Stimulated activated CD8-positive, alpha-beta memory T cell treated with anti-CD3 and anti-CD28 coated beads, Interleukin-2, amount 100 ng/mL, for 1 hour (primary cell): Measurements from ENCODE around the gene PEX12.
"Not testable (repeated sequence)": the region's sequence is repeated elsewhere in the genome, so short reads cannot be mapped to it uniquely, and the experiment has no call there.

ENCODE experiments used
- DNase-seq, 2 donors: peaks; one replicate each; pipeline ENCODE4 v3.0.0-alpha.2; 2020; ENCODE audit warnings: low read depth in 2 of 2

PEX12 gene

DNA sequence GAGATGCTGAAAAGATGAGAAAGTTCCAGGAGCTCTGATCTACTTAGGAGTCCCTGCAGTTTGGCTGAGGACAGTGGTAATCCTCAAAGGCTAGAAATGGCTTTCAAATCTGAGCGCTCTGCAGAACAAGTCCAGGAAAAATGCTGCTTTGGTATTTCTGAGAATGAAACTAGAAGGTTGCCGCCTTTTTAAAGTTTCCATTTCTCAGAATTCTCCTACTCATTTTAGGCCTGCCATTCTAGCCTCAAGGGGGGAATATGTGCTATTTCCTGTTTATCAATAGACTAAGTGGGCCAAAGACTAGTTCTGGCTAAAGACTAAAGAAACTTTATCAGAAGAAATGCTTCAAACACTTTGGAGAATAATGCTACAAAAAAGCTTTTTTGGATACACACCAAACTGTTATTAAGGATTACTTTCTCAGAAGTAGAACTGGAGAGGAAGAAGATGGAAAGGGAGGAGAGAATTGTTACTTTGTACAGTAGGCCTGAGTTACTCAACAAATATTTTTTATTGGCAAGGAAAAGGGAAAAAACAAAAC is 40.7 kb downstream of the PEX12 start, which contains the start of gene SLFN12L:
Gene SLFN12L, minus strand, starts transcription at position 78 of the 541 bp plus-strand sequence. CDS start 15,314 bp downstream, outside the sequence.
- DNase-seq: no peak

DNA sequence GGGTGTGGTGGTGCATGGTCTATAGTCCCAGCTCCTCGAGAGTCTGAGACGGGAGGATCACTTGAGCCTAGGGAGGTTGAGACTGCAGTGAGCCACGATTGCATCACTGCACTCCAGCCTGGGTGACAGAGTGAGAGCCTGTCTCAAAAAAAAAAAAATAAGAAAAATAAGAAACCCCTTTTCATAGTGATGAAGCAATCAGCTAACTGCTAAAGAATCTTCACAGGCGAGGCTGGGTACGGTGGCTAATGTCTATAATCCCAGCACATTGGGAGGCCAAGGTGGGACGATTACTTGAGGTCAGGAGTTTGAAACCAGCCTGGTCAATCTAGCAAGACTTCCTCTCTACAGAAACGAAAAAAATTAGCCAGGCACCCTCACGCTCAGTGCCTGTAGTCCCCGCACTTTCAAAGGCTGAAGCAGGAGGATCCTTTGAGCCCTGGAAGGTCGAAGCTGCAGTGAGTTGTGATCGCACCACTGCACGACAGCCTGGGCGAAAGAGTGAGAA is 41.7 kb downstream of the PEX12 start:
- DNase-seq: no peak

DNA sequence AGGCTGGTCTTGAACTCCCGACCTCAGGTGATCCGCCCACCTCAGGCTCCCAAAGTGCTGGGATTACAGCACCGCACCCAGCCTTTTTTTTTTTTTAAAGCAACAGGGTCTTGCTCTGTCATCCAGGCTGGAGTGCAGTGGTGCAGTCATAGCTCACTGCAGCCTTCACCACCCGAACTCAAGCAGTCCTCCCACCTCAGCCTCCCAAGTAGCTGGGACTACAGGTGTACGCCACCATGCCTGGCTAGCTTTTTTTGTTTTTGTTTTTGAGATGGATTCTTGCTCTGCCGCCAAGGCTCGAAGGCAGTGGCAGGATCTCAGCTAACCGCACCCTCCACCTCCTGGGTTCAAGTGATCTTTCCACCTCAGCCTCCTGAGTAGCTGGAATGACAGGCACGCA is 43.0 kb downstream of the PEX12 start:
- not testable (repeated sequence) for DNase-seq

DNA sequence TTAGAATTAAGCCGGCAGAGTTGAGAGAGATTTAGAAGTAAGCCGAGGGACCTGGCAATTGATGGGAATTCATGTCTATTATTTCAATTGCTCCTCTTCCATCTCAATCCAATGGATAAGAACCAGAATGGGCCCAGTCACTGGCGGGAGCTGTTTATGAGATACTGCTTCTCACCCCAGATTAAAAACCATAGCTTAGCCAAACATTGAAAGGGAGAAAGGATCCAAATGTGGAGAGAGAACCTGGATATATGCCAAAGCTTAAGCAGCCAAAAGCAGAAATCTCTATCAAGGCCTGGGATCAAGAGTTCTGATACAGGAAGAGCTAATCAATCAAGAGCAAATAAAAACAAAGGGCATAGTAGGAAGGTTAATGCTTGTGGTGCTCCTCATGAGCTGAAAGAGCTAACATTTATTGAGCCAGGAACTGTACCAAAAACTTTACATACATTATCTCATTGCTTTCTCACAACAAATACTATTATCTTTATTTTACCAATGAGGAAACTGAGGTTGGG is 43.7 kb downstream of the PEX12 start:
- DNase-seq: no peak

DNA sequence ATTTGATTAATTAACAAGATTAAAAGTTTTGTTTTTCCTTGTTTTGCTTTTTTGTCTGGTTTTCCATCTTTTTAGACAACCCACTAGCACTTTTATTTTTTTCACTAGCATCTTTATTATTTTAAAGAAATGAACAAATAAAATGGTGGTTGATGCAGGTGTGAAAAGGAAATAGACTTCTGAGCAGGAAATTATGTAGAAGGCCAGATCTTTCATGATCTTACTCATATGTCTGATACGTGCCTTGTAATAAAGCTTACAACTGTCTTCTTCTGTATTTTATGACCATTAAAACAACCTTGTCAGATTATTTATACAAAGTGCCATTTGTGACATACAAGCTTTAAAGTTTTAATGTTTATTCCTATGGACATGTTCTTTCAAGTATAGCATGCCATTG is 47.2 kb downstream of the PEX12 start:
- no peak for DNase-seq

DNA sequence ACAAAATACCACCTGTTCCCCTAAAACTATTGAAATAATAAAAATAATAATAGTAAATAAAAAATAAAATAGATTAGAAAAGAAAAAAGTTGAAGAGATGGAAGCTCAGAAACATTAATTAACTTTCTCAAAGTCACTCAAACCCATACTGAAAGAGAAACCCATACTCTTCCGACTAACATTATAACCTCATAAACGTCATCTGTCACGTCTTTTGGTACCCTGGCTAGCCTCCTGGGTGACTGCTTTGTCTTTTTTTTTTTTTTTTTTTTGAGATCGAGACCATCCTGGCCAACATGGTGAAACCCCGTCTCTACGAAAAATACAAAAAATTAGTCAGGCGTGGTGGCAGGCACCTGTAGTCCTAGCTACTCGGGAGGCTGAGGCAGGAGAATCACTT is 48.5 kb downstream of the PEX12 start:
- no peak for DNase-seq

DNA sequence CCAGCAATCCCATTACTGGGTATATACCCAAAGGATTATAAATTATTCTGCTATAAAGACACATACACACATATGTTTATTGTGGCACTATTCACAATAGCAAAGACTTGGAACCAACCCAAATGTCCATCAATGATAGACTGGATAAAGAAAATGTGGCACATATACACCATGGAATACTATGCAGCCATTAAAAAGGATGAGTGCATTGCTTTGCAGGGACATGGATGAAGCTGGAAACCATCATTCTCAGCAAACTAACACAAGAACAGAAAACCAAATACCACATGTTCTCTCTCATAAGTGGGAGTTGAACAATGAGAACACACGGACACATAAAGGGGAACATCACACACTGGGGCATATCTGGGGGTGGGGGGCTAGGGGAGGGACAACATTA is 49.0 kb downstream of the PEX12 start:
- not testable (repeated sequence) for DNase-seq
